WERI-Rb-1 (cell line): ENCODE results near the gene RAB28.

Experiments used
- DNase-seq: peaks from one replicate; pipeline ENCODE4 v3.0.0-alpha.2; 2020
- H3K27ac ChIP-seq: fragments of 250-450 bp; sonication (Bioruptor Pico); 2 replicates; pipeline ENCODE4 v1.5.1; 2020; ENCODE audit warnings: mild to moderate bottlenecking, moderate library complexity
- H3K27me3 ChIP-seq: fragments of 250-450 bp; sonication (Bioruptor Pico); 2 replicates; pipeline ENCODE4 v1.5.1; 2021; ENCODE audit warnings: mild to moderate bottlenecking, low read depth, moderate library complexity; ENCODE audit not compliant: insufficient read depth, severe bottlenecking
- H3K36me3 ChIP-seq: fragments of 250-450 bp; sonication (Bioruptor Pico); 2 replicates; pipeline ENCODE4 v1.5.1; 2020; ENCODE audit warnings: mild to moderate bottlenecking, moderate library complexity
- H3K4me3 ChIP-seq: 2 replicates; pipeline ENCODE4 v1.5.1; 2011; ENCODE audit warnings: low read depth, mild to moderate bottlenecking, control low read depth, low read length
- H3K9me3 ChIP-seq: fragments of 250-450 bp; sonication (Bioruptor Pico); 2 replicates; pipeline ENCODE4 v1.5.1; 2021; ENCODE audit warnings: mild to moderate bottlenecking, moderate library complexity; ENCODE audit not compliant: severe bottlenecking
- TF ChIP-seq, protein P1 (sequence below): IDR thresholded peaks from 2 replicates; pipeline ENCODE4 v1.5.1; 2011; ENCODE audit warnings: low read depth, mild to moderate bottlenecking, control low read depth, inconsistent platforms, low read length

RAB28 gene

DNA sequence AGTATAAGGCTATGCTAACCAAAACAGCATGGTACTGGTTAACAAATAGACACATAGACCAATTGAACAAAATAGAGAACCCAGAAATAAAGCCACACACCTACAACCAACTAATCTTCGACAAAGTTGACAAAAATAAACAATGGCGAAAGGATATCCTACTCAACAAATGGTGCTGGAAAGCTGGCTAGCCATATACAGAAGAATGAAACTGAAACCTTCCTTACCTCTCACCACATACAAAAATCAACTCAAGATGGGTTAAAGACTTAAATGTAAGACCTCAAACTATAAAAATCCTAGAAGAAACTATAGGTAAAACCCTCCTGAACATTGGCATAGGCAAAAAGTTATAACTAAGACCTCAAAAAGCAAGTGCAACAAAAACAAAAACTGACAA lies 47.2 kb downstream of the RAB28 start:
- no peak overlapping the region for H3K4me3 ChIP-seq
- TF ChIP-seq, protein P1, sequence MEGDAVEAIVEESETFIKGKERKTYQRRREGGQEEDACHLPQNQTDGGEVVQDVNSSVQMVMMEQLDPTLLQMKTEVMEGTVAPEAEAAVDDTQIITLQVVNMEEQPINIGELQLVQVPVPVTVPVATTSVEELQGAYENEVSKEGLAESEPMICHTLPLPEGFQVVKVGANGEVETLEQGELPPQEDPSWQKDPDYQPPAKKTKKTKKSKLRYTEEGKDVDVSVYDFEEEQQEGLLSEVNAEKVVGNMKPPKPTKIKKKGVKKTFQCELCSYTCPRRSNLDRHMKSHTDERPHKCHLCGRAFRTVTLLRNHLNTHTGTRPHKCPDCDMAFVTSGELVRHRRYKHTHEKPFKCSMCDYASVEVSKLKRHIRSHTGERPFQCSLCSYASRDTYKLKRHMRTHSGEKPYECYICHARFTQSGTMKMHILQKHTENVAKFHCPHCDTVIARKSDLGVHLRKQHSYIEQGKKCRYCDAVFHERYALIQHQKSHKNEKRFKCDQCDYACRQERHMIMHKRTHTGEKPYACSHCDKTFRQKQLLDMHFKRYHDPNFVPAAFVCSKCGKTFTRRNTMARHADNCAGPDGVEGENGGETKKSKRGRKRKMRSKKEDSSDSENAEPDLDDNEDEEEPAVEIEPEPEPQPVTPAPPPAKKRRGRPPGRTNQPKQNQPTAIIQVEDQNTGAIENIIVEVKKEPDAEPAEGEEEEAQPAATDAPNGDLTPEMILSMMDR = no peak
- no peak for DNase-seq

DNA sequence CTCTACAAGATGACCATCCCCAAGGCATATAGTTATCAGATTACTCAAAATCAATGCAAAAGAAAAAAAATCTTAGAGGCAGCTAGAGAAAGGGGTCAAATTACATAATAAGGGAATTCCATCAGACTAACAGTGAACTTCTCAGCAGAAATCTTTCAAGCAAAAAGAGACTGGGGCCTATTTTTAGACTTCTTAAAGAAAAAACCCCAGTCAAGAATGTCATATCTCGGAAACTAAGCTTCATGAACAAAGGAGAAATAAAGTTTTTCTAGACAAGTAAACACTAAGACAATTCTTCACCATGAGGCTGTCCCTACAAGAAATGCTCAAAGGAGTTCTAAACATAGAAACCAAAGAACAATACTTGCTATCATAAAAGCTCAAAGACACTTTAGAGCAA lies 51.7 kb downstream of the RAB28 start:
- Histone ChIP-seq H3K9me3 (peaks cover 2% of the 10 kb centered on the region), H3K27ac (no peak overlapping the region), H3K27me3 (no peaks in the 10 kb centered on the region), H3K36me3 (no peaks in the 10 kb centered on the region; the same call in 1 of the 2 replicates), H3K4me3 (no peak overlapping the region)
- TF ChIP-seq, protein P1 = no peak
- DNase-seq = no peak

More for the DNA sequence above, 47.2 kb downstream of the RAB28 start:
- no peak overlapping the region for H3K27ac ChIP-seq
- peaks cover 2% of the 10 kb centered on the region for H3K9me3 ChIP-seq
- H3K36me3 ChIP-seq = no peaks in the 10 kb centered on the region; the same call in 1 of the 2 replicates
- no peaks in the 10 kb centered on the region for H3K27me3 ChIP-seq

DNA sequence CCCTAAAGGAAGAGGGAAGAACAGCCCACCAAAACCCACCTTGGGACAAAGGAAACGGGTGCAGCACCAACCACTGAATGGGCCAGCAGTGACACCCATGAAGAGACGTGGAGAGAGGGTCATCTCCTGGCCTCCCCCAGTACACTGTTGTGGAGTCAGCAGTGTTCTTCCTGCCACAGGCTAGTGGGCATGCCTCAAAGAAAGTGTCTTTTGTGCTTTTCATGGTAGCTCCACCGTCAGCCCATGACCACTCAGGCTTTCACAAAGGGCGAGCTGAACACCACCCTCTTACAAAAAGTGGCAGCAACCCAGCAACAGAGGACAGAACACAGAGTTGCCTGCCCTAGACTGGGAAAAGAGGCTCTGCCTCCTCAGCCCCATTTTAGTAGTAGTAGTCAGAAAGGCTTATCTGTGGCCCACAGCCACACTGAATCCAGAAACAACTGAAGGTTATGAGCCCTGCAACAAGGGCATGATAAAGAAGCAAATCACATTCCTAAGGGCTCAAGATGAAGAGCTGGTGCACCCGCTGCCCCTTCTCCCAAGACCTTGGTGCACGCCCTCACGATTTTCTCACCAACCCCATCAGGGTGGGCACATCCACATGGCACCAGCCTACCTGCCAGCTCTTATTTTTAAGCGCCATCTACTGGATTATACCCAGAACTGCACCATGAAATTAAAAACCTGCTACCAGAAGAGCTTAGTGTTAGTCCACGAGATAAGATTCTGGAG lies 53.1 kb downstream of the RAB28 start:
- DNase-seq = no peak
- H3K27ac ChIP-seq = no peak overlapping the region
- H3K4me3 ChIP-seq = no peak overlapping the region
- TF ChIP-seq, protein P1 = peak; percentile 62
- no peaks in the 10 kb centered on the region for H3K9me3 ChIP-seq
- H3K36me3 ChIP-seq = no peaks in the 10 kb centered on the region
- H3K27me3 ChIP-seq = no peaks in the 10 kb centered on the region

DNA sequence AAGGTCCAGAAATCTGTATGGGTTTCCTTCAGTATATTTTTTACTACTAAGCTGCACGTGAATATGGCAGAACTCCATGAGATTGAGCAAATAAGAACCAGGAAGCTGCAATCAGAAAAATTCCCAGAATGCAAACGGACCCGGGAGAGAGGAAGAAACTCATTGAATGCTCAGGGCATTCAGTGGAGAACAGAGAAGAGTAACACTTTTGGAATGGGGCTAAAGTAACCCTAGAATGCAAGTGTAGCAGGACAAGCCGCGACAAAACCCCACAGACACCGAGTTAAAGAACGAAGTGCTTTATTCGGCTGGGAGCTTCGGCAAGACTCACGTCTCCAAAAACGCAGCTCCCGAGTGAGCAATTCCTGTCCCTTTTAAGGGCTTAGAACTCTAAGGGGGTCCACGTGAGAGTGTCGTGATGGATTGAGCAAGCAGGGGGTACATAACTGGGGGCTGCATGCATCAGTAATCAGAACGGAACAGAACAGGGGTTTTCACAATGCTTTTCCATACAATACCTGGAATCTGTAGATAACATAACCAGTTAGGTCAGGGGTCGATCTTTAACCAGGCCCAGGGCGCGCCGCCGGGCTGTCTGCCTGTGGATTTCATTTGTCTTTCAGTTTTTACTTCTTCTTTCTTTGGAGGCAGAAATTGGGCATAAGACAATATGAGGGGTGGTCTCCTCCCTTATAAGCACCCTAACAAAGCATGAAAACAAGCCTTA lies 56.4 kb downstream of the RAB28 start:
- H3K27ac ChIP-seq = no peak overlapping the region

DNA sequence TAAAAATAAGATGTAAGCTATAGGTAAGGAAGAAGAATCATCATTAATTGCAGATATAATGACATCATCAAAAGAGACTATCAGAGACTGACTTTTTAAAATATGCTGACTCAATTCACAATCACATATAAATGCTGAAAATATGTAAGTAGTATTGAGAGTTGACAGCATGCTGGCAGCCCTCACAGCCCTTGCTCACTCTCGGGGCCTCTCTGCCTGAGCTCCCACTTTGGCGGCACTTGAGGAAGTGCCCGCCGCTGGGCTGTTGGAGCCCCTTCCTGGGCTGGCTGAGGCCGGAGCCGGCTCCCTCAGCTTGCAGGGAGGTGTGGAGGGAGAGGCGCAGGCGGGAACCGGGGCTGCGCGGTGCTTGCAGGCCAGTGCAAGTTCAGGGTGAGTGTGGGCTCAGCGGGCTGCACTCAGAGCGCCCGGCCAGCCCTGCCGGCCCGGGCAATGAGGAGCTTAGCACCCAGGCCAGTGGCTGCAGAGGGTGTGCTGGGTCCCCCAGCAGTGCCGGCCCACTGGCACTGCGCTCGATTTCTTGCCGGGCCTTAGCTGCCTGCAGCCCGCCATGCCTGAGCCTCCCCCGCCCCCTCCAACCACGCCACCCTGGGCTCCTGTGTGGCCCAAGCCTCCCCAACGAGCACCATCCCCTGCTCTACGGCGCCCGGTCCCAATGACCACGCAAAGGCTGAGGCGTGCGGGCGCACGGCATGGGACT lies 68.9 kb downstream of the RAB28 start:
- TF ChIP-seq, protein P1 = no peak
- no peak for DNase-seq
- Histone ChIP-seq H3K4me3 (no peak overlapping the region), H3K27me3 (no peaks in the 10 kb centered on the region), H3K9me3 (no peaks in the 10 kb centered on the region), H3K36me3 (no peaks in the 10 kb centered on the region), H3K27ac (no peak overlapping the region)

More for the DNA sequence above, 56.4 kb downstream of the RAB28 start:
- H3K9me3 ChIP-seq = no peaks in the 10 kb centered on the region
- peaks cover 3% of the 10 kb centered on the region; the same call in 1 of the 2 replicates for H3K36me3 ChIP-seq
- TF ChIP-seq, protein P1 = no peak
- no peak overlapping the region for H3K4me3 ChIP-seq
- no peaks in the 10 kb centered on the region for H3K27me3 ChIP-seq
- no peak for DNase-seq
